GM19397 (cell line): ENCODE data around the gene MRPL44.
A peak's percentile ranks its signal among the peaks of the same experiment; 100 is the strongest.

Source experiments
- ATAC-seq: cut with Tn5 transposase; IDR thresholded peaks from one replicate; pipeline ENCODE4 v1.9.1; 2021; ENCODE audit warnings: mild to moderate bottlenecking, moderate library complexity; ENCODE audit not compliant: unreplicated experiment

The MRPL44 gene

GRCh38 chr2:223969856-223970255 lies 12.6 kb downstream of the MRPL44 start:
- no peak for ATAC-seq

- ATAC-seq: no peak
These were observed 13.3 kb downstream of the MRPL44 start for GRCh38 chr2:223970343-223971128.

- no peak for ATAC-seq
These were observed 14.5 kb downstream of the MRPL44 start for GRCh38 chr2:223971731-223972130.

- ATAC-seq: no peak
These were observed 15.4 kb downstream of the MRPL44 start for GRCh38 chr2:223972656-223973102.

- no peak for ATAC-seq
These were observed 16.3 kb downstream of the MRPL44 start for GRCh38 chr2:223973606-223974005.

GRCh38 chr2:223976635-223977226 lies 19.5 kb downstream of the MRPL44 start:
- no peak for ATAC-seq

- ATAC-seq: no peak
These were observed 21.2 kb downstream of the MRPL44 start for GRCh38 chr2:223978451-223978850.

GRCh38 chr2:223979730-223980396 lies 22.6 kb downstream of the MRPL44 start:
- ATAC-seq: no peak

- ATAC-seq: no peak
These were observed 23.1 kb downstream of the MRPL44 start for GRCh38 chr2:223980397-223980735.

- ATAC-seq: no peak
These were observed 23.5 kb downstream of the MRPL44 start for GRCh38 chr2:223980803-223981202.

- no peak for ATAC-seq
These were observed 24.0 kb downstream of the MRPL44 start for GRCh38 chr2:223981241-223981640.

GRCh38 chr2:223989206-223989855 lies 32.1 kb downstream of the MRPL44 start:
- ATAC-seq: no peak

GRCh38 chr2:223989856-223990232 lies 32.6 kb downstream of the MRPL44 start:
- no peak for ATAC-seq

GRCh38 chr2:223991611-223992010 lies 34.3 kb downstream of the MRPL44 start:
- ATAC-seq: no peak

- ATAC-seq: peak; percentile 56
These were observed 36.5 kb downstream of the MRPL44 start for GRCh38 chr2:223993634-223994232.

GRCh38 chr2:223994562-223995162 lies 37.4 kb downstream of the MRPL44 start:
- no peak for ATAC-seq

- ATAC-seq: no peak
These were observed 38.3 kb downstream of the MRPL44 start for GRCh38 chr2:223995569-223995968.

GRCh38 chr2:223996391-223996790 lies 39.1 kb downstream of the MRPL44 start:
- ATAC-seq: no peak

GRCh38 chr2:223997938-223998337 lies 40.7 kb downstream of the MRPL44 start:
- no peak for ATAC-seq

GRCh38 chr2:223998948-223999347 lies 41.7 kb downstream of the MRPL44 start:
- no peak for ATAC-seq

GRCh38 chr2:223999862-224000261 lies 42.6 kb downstream of the MRPL44 start:
- ATAC-seq: no peak
